Measurements from ENCODE around the gene ASPA.
"Not testable (repeated sequence)": the region's sequence is repeated elsewhere in the genome, so short reads cannot be mapped to it uniquely, and the experiment has no call there.

The ASPA gene

GRCh38 chr17:3512505-3513171 lies 36.8 kb downstream of the ASPA start:
- Histone ChIP-seq H3K27ac (no peak overlapping the region), H3K9me3 (ENCODE audit: low read depth, low read length) (no peaks in the 10 kb centered on the region), H3K9ac (ENCODE audit: insufficient read length) (no peak overlapping the region), H3K4me3 (no peak overlapping the region), H3K36me3 (ENCODE audit: insufficient read depth, low read length) (no peaks in the 10 kb centered on the region)
- no peak for DNase-seq (ENCODE audit: low read depth, low spot score)
- TF ChIP-seq FOXP2 (optimal IDR thresholded peaks at IDR 0.05; ENCODE audit: control extremely low read depth, extremely low read length, insufficient read depth) (no peak), POLR2AphosphoS5 (IDR thresholded peaks at IDR 0.05; ENCODE audit: borderline replicate concordance, low read depth, low read length) (no peak), EZH2 (IDR thresholded peaks at IDR 0.05) (no peak)

GRCh38 chr17:3513305-3514035 lies 37.7 kb downstream of the ASPA start:
- DNase-seq (ENCODE audit: low read depth, low spot score), result no peak
- no peak for TF ChIP-seq EZH2 (IDR thresholded peaks at IDR 0.05)
- Histone ChIP-seq H3K9ac (ENCODE audit: insufficient read length) (no peak overlapping the region), H3K9me3 (ENCODE audit: low read depth, low read length) (no peaks in the 10 kb centered on the region), H3K27ac (no peak overlapping the region), H3K36me3 (ENCODE audit: insufficient read depth, low read length) (no peaks in the 10 kb centered on the region), H3K4me3 (no peak overlapping the region)

- not testable (repeated sequence) for DNase-seq (ENCODE audit: low read depth, low spot score); H3K27ac ChIP-seq; H3K36me3 ChIP-seq (ENCODE audit: insufficient read depth, low read length); H3K4me3 ChIP-seq; H3K9me3 ChIP-seq (ENCODE audit: low read depth, low read length); H3K9ac ChIP-seq (ENCODE audit: insufficient read length)
Measured at GRCh38 chr17:3514167-3514566, 38.4 kb downstream of the ASPA start.

- no peak overlapping the region for H3K27ac ChIP-seq
- no peak overlapping the region for H3K4me3 ChIP-seq
- H3K9me3 ChIP-seq (ENCODE audit: low read depth, low read length), result no peaks in the 10 kb centered on the region
- no peak overlapping the region for H3K9ac ChIP-seq (ENCODE audit: insufficient read length)
- no peak for TF ChIP-seq FOXP2 (optimal IDR thresholded peaks at IDR 0.05; ENCODE audit: control extremely low read depth, extremely low read length, insufficient read depth)
- H3K36me3 ChIP-seq (ENCODE audit: insufficient read depth, low read length), result no peaks in the 10 kb centered on the region
- no peak for DNase-seq (ENCODE audit: low read depth, low spot score)
Measured at GRCh38 chr17:3514873-3515272, 39.1 kb downstream of the ASPA start.

- not testable (repeated sequence) for H3K9ac ChIP-seq (ENCODE audit: insufficient read length); H3K36me3 ChIP-seq (ENCODE audit: insufficient read depth, low read length); H3K9me3 ChIP-seq (ENCODE audit: low read depth, low read length); DNase-seq (ENCODE audit: low read depth, low spot score); H3K4me3 ChIP-seq; H3K27ac ChIP-seq
Measured at GRCh38 chr17:3519472-3519871, 43.7 kb downstream of the ASPA start.

- Histone ChIP-seq H3K9me3 (ENCODE audit: low read depth, low read length) (no peaks in the 10 kb centered on the region), H3K9ac (ENCODE audit: insufficient read length) (no peak overlapping the region), H3K4me3 (no peak overlapping the region), H3K27ac (no peak overlapping the region), H3K36me3 (ENCODE audit: insufficient read depth, low read length) (no peaks in the 10 kb centered on the region)
- TF ChIP-seq EZH2 (IDR thresholded peaks at IDR 0.05), result no peak
- DNase-seq (ENCODE audit: low read depth, low spot score), result no peak
Measured at GRCh38 chr17:3524024-3524423, 48.2 kb downstream of the ASPA start.

GRCh38 chr17:3526491-3526890 lies 50.7 kb downstream of the ASPA start:
- Histone ChIP-seq H3K36me3 (ENCODE audit: insufficient read depth, low read length) (no peaks in the 10 kb centered on the region), H3K27ac (no peak overlapping the region), H3K9me3 (ENCODE audit: low read depth, low read length) (no peaks in the 10 kb centered on the region), H3K9ac (ENCODE audit: insufficient read length) (no peak overlapping the region), H3K4me3 (no peak overlapping the region)
- no peak for DNase-seq (ENCODE audit: low read depth, low spot score)
- TF ChIP-seq POLR2AphosphoS5 (IDR thresholded peaks at IDR 0.05; ENCODE audit: borderline replicate concordance, low read depth, low read length), result no peak
- TF ChIP-seq EZH2 (IDR thresholded peaks at IDR 0.05), result no peak
- no peak for TF ChIP-seq FOXP2 (optimal IDR thresholded peaks at IDR 0.05; ENCODE audit: control extremely low read depth, extremely low read length, insufficient read depth)

GRCh38 chr17:3526971-3527370 lies 51.2 kb downstream of the ASPA start:
- Histone ChIP-seq H3K27ac (no peak overlapping the region), H3K4me3 (no peak overlapping the region), H3K9ac (ENCODE audit: insufficient read length) (no peak overlapping the region), H3K36me3 (ENCODE audit: insufficient read depth, low read length) (no peaks in the 10 kb centered on the region), H3K9me3 (ENCODE audit: low read depth, low read length) (no peaks in the 10 kb centered on the region)
- TF ChIP-seq POLR2AphosphoS5 (IDR thresholded peaks at IDR 0.05; ENCODE audit: borderline replicate concordance, low read depth, low read length) (no peak), EZH2 (IDR thresholded peaks at IDR 0.05) (no peak), FOXP2 (optimal IDR thresholded peaks at IDR 0.05; ENCODE audit: control extremely low read depth, extremely low read length, insufficient read depth) (no peak)
- DNase-seq (ENCODE audit: low read depth, low spot score), result no peak

- H3K36me3 ChIP-seq (ENCODE audit: insufficient read depth, low read length), result no peaks in the 10 kb centered on the region
Measured at GRCh38 chr17:3527468-3527867, 51.7 kb downstream of the ASPA start.

More at GRCh38 chr17:3527468-3527867, 51.7 kb downstream of the ASPA start:
- no peak overlapping the region for H3K9ac ChIP-seq (ENCODE audit: insufficient read length)
- H3K9me3 ChIP-seq (ENCODE audit: low read depth, low read length), result no peaks in the 10 kb centered on the region
- DNase-seq (ENCODE audit: low read depth, low spot score), result no peak
- TF ChIP-seq FOXP2 (optimal IDR thresholded peaks at IDR 0.05; ENCODE audit: control extremely low read depth, extremely low read length, insufficient read depth) (no peak), POLR2AphosphoS5 (IDR thresholded peaks at IDR 0.05; ENCODE audit: borderline replicate concordance, low read depth, low read length) (no peak), EZH2 (IDR thresholded peaks at IDR 0.05) (no peak)
- no peak overlapping the region for H3K4me3 ChIP-seq
- no peak overlapping the region for H3K27ac ChIP-seq

Data from SK-N-MC (cell line).